ENCODE results near the gene FXYD7. TPM values are rescaled to one million over a fixed set of nuclear protein-coding genes. Genes with fewer than 3 reads are reported as not detected.

The FXYD7 gene
- total and polyA plus RNA-seq, 2 of the 4 experiments (the other 2 are of a cell fraction) = 0.31 TPM; not detected in 1

GRCh38 chr19:35153701-35154524, 10.9 kb downstream of the FXYD7 start (continued):
- TF ChIP-seq SMC3 (IDR thresholded peaks at IDR 0.05; ENCODE audit: low read depth, low read length) (peak; percentile 26; the same call in 1 of the 2 replicates), NFE2L2 (IDR thresholded peaks at IDR 0.05; ENCODE audit: low read depth, low read length) (no peak), RFX5 (IDR thresholded peaks at IDR 0.05; ENCODE audit: low read depth, low read length) (no peak)
